Measurements from ENCODE around the gene SLC35B3. TPM values are rescaled to one million over a fixed set of nuclear protein-coding genes. Genes with fewer than 3 reads are reported as not detected.
"Not testable (repeated sequence)": the region's sequence is repeated elsewhere in the genome, so short reads cannot be mapped to it uniquely, and the experiment has no call there.

Gene SLC35B3
- total and polyA plus RNA-seq, 4 donors: 12.3 to 24.1 (median 16.4) TPM

DNA sequence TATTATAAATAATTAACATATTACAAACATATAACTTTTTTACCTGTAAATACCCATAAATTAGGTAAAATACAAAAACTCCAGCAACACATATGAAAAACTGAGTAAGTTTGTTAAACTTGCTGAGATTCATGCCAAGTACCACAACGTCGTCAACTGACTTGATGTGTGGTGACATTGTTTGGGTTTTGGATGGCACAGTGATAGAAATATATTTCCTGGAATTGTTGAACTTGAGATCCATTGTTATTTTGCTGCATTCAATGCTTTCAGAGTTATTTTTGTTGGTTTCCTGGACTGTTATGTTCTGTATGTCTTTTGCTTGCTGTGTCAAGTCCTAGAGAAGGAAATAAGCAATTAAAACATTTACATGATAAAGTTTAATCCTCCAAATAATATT, 5.5 kb downstream of the SLC35B3 start:
- Histone ChIP-seq H3K27ac (ENCODE audit: low read depth in 1 of 2, low read length in 1 of 2) (no peak overlapping the region), H3K9ac (ENCODE audit: insufficient read depth in 1 of 2, low read length in 2 of 2) (no peak overlapping the region), H3K4me1 (ENCODE audit: control insufficient read depth in 5 of 5, insufficient read depth in 5 of 5, low read length in 5 of 5) (peaks cover 0 to 15% (median 0%) of the 10 kb centered on the region in 5 donors), H3K36me3 (ENCODE audit: control insufficient read depth in 4 of 4, insufficient read depth in 4 of 4, low read length in 4 of 4) (peaks cover 2 to 16% (median 7%) of the 10 kb centered on the region in 4 donors), H3K27me3 (ENCODE audit: control insufficient read depth in 3 of 3, insufficient read depth in 3 of 3, low read length in 2 of 3) (no peaks in the 10 kb centered on the region), H3K9me3 (ENCODE audit: control insufficient read depth in 4 of 4, insufficient read depth in 3 of 4, low read length in 3 of 4) (no peaks in the 10 kb centered on the region), H3K4me3 (no peak overlapping the region)
- WGBS, 2 donors: 77 to 82% methylated on average over 2 of the region's 2 CpGs
- TF ChIP-seq, protein P1, sequence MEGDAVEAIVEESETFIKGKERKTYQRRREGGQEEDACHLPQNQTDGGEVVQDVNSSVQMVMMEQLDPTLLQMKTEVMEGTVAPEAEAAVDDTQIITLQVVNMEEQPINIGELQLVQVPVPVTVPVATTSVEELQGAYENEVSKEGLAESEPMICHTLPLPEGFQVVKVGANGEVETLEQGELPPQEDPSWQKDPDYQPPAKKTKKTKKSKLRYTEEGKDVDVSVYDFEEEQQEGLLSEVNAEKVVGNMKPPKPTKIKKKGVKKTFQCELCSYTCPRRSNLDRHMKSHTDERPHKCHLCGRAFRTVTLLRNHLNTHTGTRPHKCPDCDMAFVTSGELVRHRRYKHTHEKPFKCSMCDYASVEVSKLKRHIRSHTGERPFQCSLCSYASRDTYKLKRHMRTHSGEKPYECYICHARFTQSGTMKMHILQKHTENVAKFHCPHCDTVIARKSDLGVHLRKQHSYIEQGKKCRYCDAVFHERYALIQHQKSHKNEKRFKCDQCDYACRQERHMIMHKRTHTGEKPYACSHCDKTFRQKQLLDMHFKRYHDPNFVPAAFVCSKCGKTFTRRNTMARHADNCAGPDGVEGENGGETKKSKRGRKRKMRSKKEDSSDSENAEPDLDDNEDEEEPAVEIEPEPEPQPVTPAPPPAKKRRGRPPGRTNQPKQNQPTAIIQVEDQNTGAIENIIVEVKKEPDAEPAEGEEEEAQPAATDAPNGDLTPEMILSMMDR (IDR thresholded peaks at IDR 0.05; ENCODE audit: control extremely low read depth, extremely low read depth): no peak
- ATAC-seq (ENCODE audit: insufficient read depth, low FRiP score) (no peak), DNase-seq (no peak)

DNA sequence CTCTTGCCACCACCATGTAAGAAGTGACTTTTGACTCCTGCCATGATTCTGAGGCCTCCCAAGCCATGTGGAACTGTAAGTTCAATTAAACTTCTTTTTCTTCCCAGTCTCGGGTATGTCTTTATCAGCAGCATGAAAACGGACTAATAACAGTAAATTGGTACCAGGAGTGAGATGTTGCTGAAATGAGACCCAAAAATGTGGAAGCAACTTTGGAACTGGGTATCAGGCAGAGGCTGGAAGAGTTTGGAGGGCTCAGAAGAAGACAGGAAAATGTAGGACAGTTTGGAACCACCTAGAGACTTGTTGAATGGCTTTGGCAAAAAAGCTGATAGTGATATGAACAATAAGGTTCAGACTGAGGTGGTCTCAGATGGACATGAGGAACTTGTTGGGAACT, 8.8 kb downstream of the SLC35B3 start:
- WGBS, 2 donors: 96% methylated on average over 2 of the region's 2 CpGs
- H3K27me3 ChIP-seq (ENCODE audit: control insufficient read depth in 3 of 3, insufficient read depth in 3 of 3, low read length in 2 of 3); H3K4me1 ChIP-seq (ENCODE audit: control insufficient read depth in 5 of 5, insufficient read depth in 5 of 5, low read length in 5 of 5); DNase-seq; ATAC-seq (ENCODE audit: insufficient read depth, low FRiP score); H3K27ac ChIP-seq (ENCODE audit: low read depth in 1 of 2, low read length in 1 of 2); H3K9ac ChIP-seq (ENCODE audit: insufficient read depth in 1 of 2, low read length in 2 of 2); H3K4me3 ChIP-seq; H3K9me3 ChIP-seq (ENCODE audit: control insufficient read depth in 4 of 4, insufficient read depth in 3 of 4, low read length in 3 of 4): not testable (repeated sequence)
- H3K36me3 ChIP-seq (ENCODE audit: control insufficient read depth in 4 of 4, insufficient read depth in 4 of 4, low read length in 4 of 4): peaks cover 7 to 16% (median 10%) of the 10 kb centered on the region in 4 donors

DNA sequence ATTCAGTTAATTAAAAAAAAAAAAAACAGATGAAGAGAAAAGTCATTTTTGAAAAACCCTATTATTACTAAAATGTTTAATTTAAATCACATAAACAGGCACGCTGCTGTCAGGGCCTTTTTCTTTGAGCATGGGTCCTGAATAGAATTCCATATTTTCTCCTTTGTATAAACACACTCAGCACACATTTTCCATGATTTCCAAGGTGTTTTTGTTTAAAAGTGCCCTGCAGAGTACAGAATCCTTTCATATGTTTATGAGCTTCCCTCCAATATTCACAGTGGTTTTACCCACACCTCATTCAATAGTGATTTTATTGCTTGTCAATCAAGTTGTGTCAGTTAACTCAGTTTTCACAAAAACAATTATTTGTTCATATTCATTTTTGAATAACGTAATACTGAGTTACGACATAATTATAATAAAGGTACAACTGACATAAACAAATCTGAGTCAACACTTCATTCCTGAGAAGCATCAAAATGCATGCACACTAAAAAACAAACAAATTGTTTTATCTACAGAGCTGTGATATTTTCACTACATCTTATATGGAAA, 15.2 kb downstream of the SLC35B3 start:
- H3K9me3 ChIP-seq (ENCODE audit: control insufficient read depth in 4 of 4, insufficient read depth in 3 of 4, low read length in 3 of 4): no peaks in the 10 kb centered on the region
- ATAC-seq (ENCODE audit: insufficient read depth, low FRiP score) (no peak), DNase-seq (no peak)
- TF ChIP-seq, protein P1 (IDR thresholded peaks at IDR 0.05; ENCODE audit: control extremely low read depth, extremely low read depth): no peak
- no peaks in the 10 kb centered on the region for H3K4me1 ChIP-seq (ENCODE audit: control insufficient read depth in 5 of 5, insufficient read depth in 5 of 5, low read length in 5 of 5)
- no peak overlapping the region for H3K4me3 ChIP-seq
- H3K27me3 ChIP-seq (ENCODE audit: control insufficient read depth in 3 of 3, insufficient read depth in 3 of 3, low read length in 2 of 3): no peaks in the 10 kb centered on the region
- 91% methylated on average over 3 of the region's 3 CpGs for WGBS, 2 donors
- no peak overlapping the region for H3K27ac ChIP-seq (ENCODE audit: low read depth in 1 of 2, low read length in 1 of 2)
- H3K36me3 ChIP-seq (ENCODE audit: control insufficient read depth in 4 of 4, insufficient read depth in 4 of 4, low read length in 4 of 4): peaks cover 11 to 21% (median 15%) of the 10 kb centered on the region in 4 donors
- no peak overlapping the region for H3K9ac ChIP-seq (ENCODE audit: insufficient read depth in 1 of 2, low read length in 2 of 2)

DNA sequence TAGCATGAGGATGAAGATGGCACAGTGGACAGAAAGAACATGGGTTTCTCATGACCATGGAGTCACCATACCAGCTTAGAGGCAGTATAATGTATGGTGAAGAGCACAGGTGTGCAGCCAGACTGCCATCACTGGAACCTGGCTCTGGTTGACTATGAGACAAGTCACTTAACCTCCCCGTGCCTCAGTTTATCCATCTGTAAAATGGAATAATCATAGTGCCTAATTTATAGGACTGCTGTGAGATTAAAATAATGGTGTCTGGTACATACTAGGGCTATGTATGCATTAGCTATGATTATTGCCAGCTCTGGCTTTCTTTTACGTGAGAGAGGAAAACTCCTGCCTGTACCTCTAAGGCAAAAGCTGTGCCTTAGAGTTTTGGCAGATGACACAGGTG, 19.4 kb downstream of the SLC35B3 start:
- WGBS, 2 donors: 98% methylated on average over 2 of the region's 2 CpGs
- H3K36me3 ChIP-seq (ENCODE audit: control insufficient read depth in 4 of 4, insufficient read depth in 4 of 4, low read length in 4 of 4): peaks cover 12 to 28% (median 19%) of the 10 kb centered on the region in 4 donors

More for the DNA sequence above, 19.4 kb downstream of the SLC35B3 start:
- no peak for DNase-seq
- Histone ChIP-seq H3K27me3 (ENCODE audit: control insufficient read depth in 3 of 3, insufficient read depth in 3 of 3, low read length in 2 of 3) (no peaks in the 10 kb centered on the region), H3K9ac (ENCODE audit: insufficient read depth in 1 of 2, low read length in 2 of 2) (no peak overlapping the region), H3K4me3 (no peak overlapping the region), H3K9me3 (ENCODE audit: control insufficient read depth in 4 of 4, insufficient read depth in 3 of 4, low read length in 3 of 4) (no peaks in the 10 kb centered on the region), H3K4me1 (ENCODE audit: control insufficient read depth in 5 of 5, insufficient read depth in 5 of 5, low read length in 5 of 5) (no peaks in the 10 kb centered on the region), H3K27ac (ENCODE audit: low read depth in 1 of 2, low read length in 1 of 2) (no peak overlapping the region)
- no peak for ATAC-seq (ENCODE audit: insufficient read depth, low FRiP score)
- TF ChIP-seq, protein P1 (IDR thresholded peaks at IDR 0.05; ENCODE audit: control extremely low read depth, extremely low read depth): no peak
